H1 (cell line): ENCODE data around the gene NFYA. TPM values are rescaled to one million over a fixed set of nuclear protein-coding genes. Genes with fewer than 3 reads are reported as not detected.
"Not testable (repeated sequence)": the region's sequence is repeated elsewhere in the genome, so short reads cannot be mapped to it uniquely, and the experiment has no call there.

Experiments used
- CTCF ChIA-PET: fragments of 300-600 bp; sonication (Branson Sonifier 250); formaldehyde crosslinking; loops from one replicate; lab custom pipeline; 2021; ENCODE audit not compliant: partially characterized antibody; lab: Charles Lee
- POLR2A ChIA-PET: fragments of 300-600 bp; sonication (Branson Sonifier 250); formaldehyde crosslinking; loops from one replicate; lab custom pipeline; 2021; ENCODE audit warnings: inconsistent platforms; ENCODE audit not compliant: partially characterized antibody; lab: Charles Lee
- DNase-seq, 2 experiments: peaks; one replicate each; pipeline versions ENCODE4 v3.0.0 to v3.0.0-alpha.2; 2010 to 2022; ENCODE audit warnings: low spot score in 2 of 2, low read depth in 1 of 2, mixed read lengths in 1 of 2
- FAIRE-seq: peaks from 2 replicates; lab custom pipeline; 2011; peaks lifted over from hg19 to GRCh38; lab: Jason Lieb, UNC
- H2AFZ ChIP-seq: 2 replicates; pipeline ENCODE4 v1.8.1; 2012; ENCODE audit warnings: low read length, inconsistent platforms
- H2AK5ac ChIP-seq: 2 replicates; pipeline ENCODE4 v1.6.1; 2013; ENCODE audit warnings: low read depth, low read length
- H2BK120ac ChIP-seq: replicated peaks from 2 replicates; pipeline ENCODE3; 2013; ENCODE audit warnings: low read depth, low read length, inconsistent platforms
- H2BK12ac ChIP-seq: 2 replicates; pipeline ENCODE4 v1.6.1; 2013; ENCODE audit warnings: low read depth, low read length
- H2BK15ac ChIP-seq: 2 replicates; pipeline ENCODE4 v1.6.1; 2013; ENCODE audit warnings: low read length
- H2BK20ac ChIP-seq: 2 replicates; pipeline ENCODE4 v1.6.1; 2013; ENCODE audit warnings: low read length
- H2BK5ac ChIP-seq: 2 replicates; pipeline ENCODE4 v1.6.1; 2013; ENCODE audit warnings: low read depth, low read length
- H3K14ac ChIP-seq: 2 replicates; pipeline ENCODE4 v1.6.1; 2013; ENCODE audit warnings: inconsistent platforms; ENCODE audit not compliant: insufficient read length
- H3K18ac ChIP-seq: 2 replicates; pipeline ENCODE4 v1.6.1; 2013; ENCODE audit warnings: low read length; ENCODE audit errors: extremely low read depth
- H3K23ac ChIP-seq: 2 replicates; pipeline ENCODE4 v1.6.1; 2013; ENCODE audit warnings: inconsistent platforms; ENCODE audit not compliant: insufficient read length
- H3K23me2 ChIP-seq: 2 replicates; pipeline ENCODE4 v1.6.1; 2013; ENCODE audit warnings: low read depth, low read length
- H3K27ac ChIP-seq: 2 replicates; pipeline ENCODE4 v1.6.1; 2011; ENCODE audit warnings: low read depth, low read length, inconsistent platforms
- H3K27me3 ChIP-seq, 4 experiments: replicated peaks in 1 of 4; 1 replicate in 1 of 4; 2 replicates in 3 of 4; pipeline versions ENCODE4 v1.6.1 to v1.8.1; 2011 to 2013; ENCODE audit warnings: low read length in 3 of 4, mild to moderate bottlenecking in 3 of 4, inconsistent platforms in 2 of 4, mixed read lengths in 2 of 4, moderate library complexity in 1 of 4; ENCODE audit not compliant: control insufficient read depth in 3 of 4, insufficient read depth in 3 of 4; ENCODE audit errors: extremely low read depth in 1 of 4
- H3K36me3 ChIP-seq, 4 experiments: 2 replicates each; pipeline versions ENCODE4 v1.6.1 to v1.8.1; 2011 to 2013; ENCODE audit warnings: mild to moderate bottlenecking in 4 of 4, low read length in 3 of 4, moderate library complexity in 2 of 4, control low read depth in 1 of 4, inconsistent platforms in 1 of 4; ENCODE audit not compliant: insufficient read depth in 4 of 4, control insufficient read depth in 2 of 4
- H3K4ac ChIP-seq: replicated peaks from 2 replicates; pipeline ENCODE3; 2013; ENCODE audit warnings: low read length, low read depth, mixed read lengths, inconsistent platforms; ENCODE audit not compliant: insufficient read length
- H3K4me1 ChIP-seq, 4 experiments: replicated peaks in 1 of 4; 1 replicate in 1 of 4; 2 replicates in 3 of 4; pipeline versions ENCODE4 v1.6.1 to v1.8.1; 2011 to 2013; ENCODE audit warnings: low read length in 3 of 4, inconsistent platforms in 2 of 4, mixed read lengths in 1 of 4; ENCODE audit not compliant: insufficient read depth in 4 of 4, control insufficient read depth in 3 of 4
- H3K4me2 ChIP-seq, 2 experiments: 2 replicates each; pipeline versions ENCODE4 v1.6.1 to v1.8.1; 2011 to 2013; ENCODE audit warnings: low read depth in 2 of 2, low read length in 2 of 2, control low read depth in 1 of 2, inconsistent platforms in 1 of 2, mild to moderate bottlenecking in 1 of 2; ENCODE audit not compliant: insufficient read depth in 1 of 2
- H3K4me3 ChIP-seq, 4 experiments: fragments of 200-600, 300-600 bp in 1 of 4; sonication (generic), shearing (Covaris generic), sonication (Bioruptor Twin) in 1 of 4; 2 replicates each; pipeline versions ENCODE4 v1.5.1 to v1.8.1; 2011 to 2016; ENCODE audit warnings: low read length in 4 of 4, low read depth in 3 of 4, control low read depth in 2 of 4, inconsistent platforms in 2 of 4, mild to moderate bottlenecking in 2 of 4, mixed read lengths in 1 of 4, moderate library complexity in 1 of 4; ENCODE audit not compliant: insufficient read depth in 2 of 4; ENCODE audit errors: extremely low read depth in 1 of 4
- H3K56ac ChIP-seq: replicated peaks from 2 replicates; pipeline ENCODE3; 2013; ENCODE audit warnings: low read depth, mild to moderate bottlenecking, mixed read lengths, low read length, inconsistent platforms; ENCODE audit not compliant: insufficient read length
- H3K79me1 ChIP-seq: 2 replicates; pipeline ENCODE4 v1.6.1; 2013; ENCODE audit warnings: low read depth, low read length, control low read depth
- H3K79me2 ChIP-seq, 2 experiments: 2 replicates each; pipeline versions ENCODE4 v1.6.1 to v1.8.1; 2012 to 2013; ENCODE audit warnings: low read length in 2 of 2, mild to moderate bottlenecking in 2 of 2, inconsistent platforms in 1 of 2; ENCODE audit not compliant: insufficient read depth in 2 of 2, control insufficient read depth in 1 of 2
- H3K9ac ChIP-seq, 4 experiments: replicated peaks in 1 of 4; 1 replicate in 1 of 4; 2 replicates in 3 of 4; pipeline versions ENCODE4 v1.6.1 to v1.8.1; 2011 to 2013; ENCODE audit warnings: low read depth in 3 of 4, low read length in 3 of 4, control low read depth in 2 of 4, mild to moderate bottlenecking in 2 of 4, moderate library complexity in 2 of 4, inconsistent platforms in 1 of 4; ENCODE audit errors: extremely low read depth in 1 of 4
- H3K9me3 ChIP-seq, 2 experiments: 2 replicates each; pipeline versions ENCODE4 v1.6.1 to v1.8.1; 2012 to 2013; ENCODE audit warnings: mild to moderate bottlenecking in 2 of 2, moderate library complexity in 2 of 2, control low read depth in 1 of 2, inconsistent platforms in 1 of 2, low read depth in 1 of 2, low read length in 1 of 2, mixed read lengths in 1 of 2; ENCODE audit not compliant: insufficient read depth in 2 of 2
- H4K20me1 ChIP-seq, 2 experiments: replicated peaks in 1 of 2; 2 replicates each; pipeline versions ENCODE3 to v1.8.1; 2011 to 2013; ENCODE audit warnings: inconsistent platforms in 2 of 2, low read length in 2 of 2, mild to moderate bottlenecking in 1 of 2; ENCODE audit not compliant: insufficient read depth in 2 of 2, control insufficient read depth in 1 of 2
- H4K5ac ChIP-seq: 2 replicates; pipeline ENCODE4 v1.6.1; 2013; ENCODE audit warnings: low read length, low read depth, mixed read lengths, inconsistent platforms; ENCODE audit not compliant: insufficient read length
- H4K8ac ChIP-seq: 2 replicates; pipeline ENCODE4 v1.8.0; 2013; ENCODE audit warnings: mild to moderate bottlenecking, moderate library complexity, low read length, inconsistent platforms; ENCODE audit not compliant: insufficient read depth; ENCODE audit errors: extremely low read depth
- H4K91ac ChIP-seq: replicated peaks from 2 replicates; pipeline ENCODE3; 2013; ENCODE audit warnings: low read length, mixed read lengths, inconsistent platforms; ENCODE audit not compliant: insufficient read length
- ASH2L ChIP-seq: fragments of 200-600, 300-600 bp; sonication (generic); IDR thresholded peaks from one replicate; pipeline ENCODE4 v1.7.1; 2017; ENCODE audit warnings: low read length
- BCL11A ChIP-seq, 2 experiments: IDR thresholded peaks; one replicate each; pipeline ENCODE4 v1.6.1; 2011; ENCODE audit warnings: low read depth in 2 of 2, low read length in 2 of 2, mild to moderate bottlenecking in 2 of 2
- CHD1 ChIP-seq: IDR thresholded peaks from 2 replicates; pipeline ENCODE4 v1.6.1; 2012; ENCODE audit warnings: low read depth, low read length, improper control_type of control experiment
- E2F6 ChIP-seq: IDR thresholded peaks from 2 replicates; pipeline ENCODE4 v1.6.1; 2012; ENCODE audit warnings: inconsistent platforms
- EGR1 ChIP-seq: IDR thresholded peaks from 2 replicates; pipeline ENCODE4 v1.6.1; 2011; ENCODE audit warnings: low read depth, low read length, borderline replicate concordance
- POU5F1 ChIP-seq: IDR thresholded peaks from 2 replicates; pipeline ENCODE4 v1.6.1; 2011; ENCODE audit warnings: low read depth, mild to moderate bottlenecking, low read length, moderate library complexity
- WGBS, 2 experiments: shearing (Covaris generic) in 1 of 2; methylation state at CpG; one replicate each; pipeline versions ENCODE4 v1.1.6 to v1.1.7; 2013 to 2015; ENCODE audit warnings: low lambda C conversion rate in 2 of 2, mixed read lengths in 2 of 2, inconsistent platforms in 1 of 2, low coverage in 1 of 2, missing lambda C conversion rate in 1 of 2; ENCODE audit not compliant: insufficient replicate concordance in 2 of 2, insufficient coverage in 1 of 2, insufficient read length in 1 of 2; ENCODE audit errors: extremely low coverage in 1 of 2, missing lambda C conversion rate in 1 of 2; 5-methylcytosine and 5-hydroxymethylcytosine counted together
- polyA plus RNA-seq, 7 experiments: library from polyadenylated mRNA; depleted of rRNA in 3 of 7; stranded (reverse) in 5 of 7; unstranded in 2 of 7; fragments of >200 nt in 5 of 7; fragments of 200-250 nt in 2 of 7; gene quantifications; 1 replicate in 5 of 7; 2 replicates in 1 of 7; 4 replicates in 1 of 7; pipeline versions ENCODE4 v1.2.1 to v1.2.3, GENCODE V29; 2011 to 2013; ENCODE audit warnings: missing spikeins in 2 of 7, mixed read lengths in 2 of 7
- total RNA-seq: library from RNA; stranded (reverse); fragmentation: NEBNext Ultra II Directional; extraction: Animal tissue kit (Norgen Biotek cat#: 25700); gene quantifications from 2 replicates; pipeline ENCODE4 v1.2.1, GENCODE V29; 2021

Gene NFYA
- total and polyA plus RNA-seq, 2 of the 8 experiments (the other 6 are each of a cell fraction or from before 2014, with no cell fraction given), result 19.8 to 33.7 TPM

- TF ChIP-seq E2F6, result no peak
- TF ChIP-seq ASH2L, result no peak
- no peak for TF ChIP-seq EGR1
- no peak for TF ChIP-seq BCL11A (IDR thresholded peaks at IDR 0.05; ENCODE audit: low read depth in 2 of 2, low read length in 2 of 2)
- no peak for TF ChIP-seq CHD1
- no peak for TF ChIP-seq POU5F1
Measured at GRCh38 chr6:41111017-41111416, 38.2 kb downstream of the NFYA start (continued).

- H3K79me2 ChIP-seq, H2BK5ac ChIP-seq, H3K14ac ChIP-seq, H3K9me3 ChIP-seq, DNase-seq, H3K4me2 ChIP-seq, FAIRE-seq, H3K27ac ChIP-seq, H3K4me1 ChIP-seq, H4K8ac ChIP-seq, H3K9ac ChIP-seq, H3K27me3 ChIP-seq, H4K5ac ChIP-seq, H3K4me3 ChIP-seq, H4K91ac ChIP-seq, H2AK5ac ChIP-seq, H2BK20ac ChIP-seq, H3K36me3 ChIP-seq, H3K23me2 ChIP-seq, H3K18ac ChIP-seq, H3K4ac ChIP-seq, H2BK15ac ChIP-seq, H2BK12ac ChIP-seq, H3K23ac ChIP-seq, H3K79me1 ChIP-seq, H3K56ac ChIP-seq, H4K20me1 ChIP-seq, H2BK120ac ChIP-seq, H2AFZ ChIP-seq: not testable (repeated sequence)
- ChIA-PET CTCF (interaction anchor here (0.6 to 1.2 kb wide), 3 partner anchors 9 to 16 kb away, joined by 3 to 4 read pairs (median 3); no protein-coding TSS in a partner anchor), POLR2A (interaction anchor here (1.6 kb wide), 1 partner anchor 14 kb away, joined by 3 read pairs; no protein-coding TSS in a partner anchor)
- WGBS, 2 experiments, result 85% methylated on average over 2 of the region's 2 CpGs; no CpG with 5 or more reads in 1 of the 2 experiments
Measured at GRCh38 chr6:41115027-41115426, 42.3 kb downstream of the NFYA start.
